SKM-1 (cell line): ENCODE measurements around the gene RAB36.

Experiments
- DNase-seq: peaks from one replicate; lab custom pipeline; 2025; ENCODE audit not compliant: unreplicated experiment; lab: John Stamatoyannopoulos, UW

RAB36 gene

DNA sequence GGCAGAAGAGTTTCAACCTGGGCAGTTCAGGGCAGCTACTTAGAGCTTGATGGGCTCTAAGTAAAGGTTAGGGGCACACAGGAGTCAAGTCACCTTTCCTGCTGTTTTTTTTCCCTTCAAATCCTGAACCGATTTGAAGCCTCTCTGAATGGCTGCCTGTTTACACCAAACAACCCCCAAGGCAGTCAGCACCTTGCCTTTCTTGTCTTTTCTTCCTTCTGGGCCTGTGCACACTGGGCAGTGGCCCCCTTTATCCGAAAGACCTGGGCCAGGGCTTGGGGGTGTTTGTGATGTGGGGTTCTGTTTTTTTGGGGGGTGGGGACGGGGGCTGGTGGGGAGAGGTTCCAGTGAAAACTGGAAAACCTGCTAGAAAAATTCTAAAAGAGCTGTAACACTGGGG is 7.8 kb upstream of the RAB36 start:
- no peak for DNase-seq

DNA sequence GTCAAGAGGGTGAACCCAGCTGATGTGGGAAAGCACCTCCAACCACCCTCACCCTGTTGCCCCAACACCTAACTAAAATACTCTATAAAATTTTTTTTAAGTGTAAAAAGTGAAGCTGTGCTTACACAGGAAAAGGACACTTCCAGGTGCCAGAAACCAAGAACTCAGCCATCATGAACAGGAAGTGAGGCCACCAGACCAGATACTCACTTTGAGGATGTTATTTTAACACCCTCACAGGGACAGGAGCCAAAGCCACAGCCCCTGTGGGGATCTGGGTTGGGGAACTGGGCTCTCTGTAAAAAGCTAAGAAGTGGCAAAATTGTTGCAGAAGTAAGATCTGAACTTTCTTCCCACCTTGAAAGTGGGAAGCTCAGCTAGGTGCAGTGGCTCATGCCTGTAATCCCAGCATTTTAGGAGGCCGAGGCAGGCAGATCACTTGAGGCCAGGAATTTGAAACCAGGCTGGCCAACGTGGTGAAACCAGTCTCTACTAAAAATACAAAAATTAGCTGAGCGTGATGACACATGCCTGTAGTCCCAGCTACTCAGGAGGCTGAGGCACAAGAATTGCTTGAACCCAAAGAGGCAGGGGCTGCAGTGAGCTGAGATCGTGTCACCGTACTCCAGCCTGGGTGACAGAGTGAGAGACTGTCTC is 7.2 kb upstream of the RAB36 start:
- DNase-seq: peak; percentile 76

DNA sequence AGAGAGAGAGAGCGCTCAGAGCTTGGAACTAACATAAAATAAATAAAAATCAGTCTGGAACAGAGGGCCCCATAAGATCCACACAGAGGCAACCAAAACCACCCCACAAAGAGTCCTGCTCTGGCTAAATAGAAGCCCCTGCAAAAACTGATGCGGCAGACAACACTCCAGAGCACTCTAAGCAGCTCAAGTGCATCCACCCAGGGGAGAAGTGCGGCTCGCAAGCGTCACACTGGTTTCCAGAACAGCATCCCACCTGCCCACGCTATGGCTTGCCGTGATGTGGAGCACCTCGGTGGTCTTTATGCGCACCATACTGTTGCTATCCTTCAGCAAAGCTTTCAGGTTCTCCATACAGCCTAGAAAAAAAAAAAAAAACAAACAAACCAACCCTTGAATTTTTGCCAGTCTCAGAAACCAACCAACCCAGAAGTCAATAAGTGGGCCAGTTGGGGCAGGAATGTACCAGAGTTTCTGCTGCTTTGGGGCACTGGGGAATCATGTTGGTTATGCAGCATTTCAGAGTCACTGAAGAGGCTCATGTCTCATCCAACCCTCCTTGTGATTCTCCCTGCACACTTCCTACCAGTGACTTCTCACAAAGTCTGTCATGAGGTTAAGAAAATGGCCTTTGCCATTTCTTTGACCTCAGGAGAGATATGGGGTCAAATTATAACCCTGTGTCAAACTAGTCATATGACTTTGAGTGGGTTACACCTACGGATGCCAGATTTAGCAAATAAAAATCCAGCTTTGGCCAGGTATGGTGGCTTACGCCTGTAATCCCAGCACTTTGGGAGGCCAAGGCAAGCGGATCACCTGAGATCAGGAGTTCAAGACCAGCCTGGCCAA is 6.5 kb upstream of the RAB36 start:
- no peak for DNase-seq

DNA sequence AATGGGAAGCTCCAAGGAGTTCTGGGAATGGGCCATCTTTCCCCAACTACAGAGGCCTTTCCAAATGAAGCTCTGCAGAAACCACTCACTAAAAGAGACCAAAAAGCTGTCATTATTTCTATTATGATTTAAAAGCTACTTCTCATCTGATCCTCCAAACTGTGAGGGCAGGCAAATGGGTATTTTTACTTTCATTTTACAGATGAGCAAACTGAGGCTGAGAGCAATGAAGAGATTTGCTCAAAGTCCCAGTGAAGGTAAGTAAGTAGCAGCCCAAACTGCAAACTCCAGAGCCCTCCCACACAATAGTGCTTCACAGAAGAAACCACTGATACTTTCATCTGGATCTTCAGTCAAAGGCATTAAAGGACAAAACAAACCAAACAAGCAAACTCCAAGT is 4.9 kb upstream of the RAB36 start:
- no peak for DNase-seq

DNA sequence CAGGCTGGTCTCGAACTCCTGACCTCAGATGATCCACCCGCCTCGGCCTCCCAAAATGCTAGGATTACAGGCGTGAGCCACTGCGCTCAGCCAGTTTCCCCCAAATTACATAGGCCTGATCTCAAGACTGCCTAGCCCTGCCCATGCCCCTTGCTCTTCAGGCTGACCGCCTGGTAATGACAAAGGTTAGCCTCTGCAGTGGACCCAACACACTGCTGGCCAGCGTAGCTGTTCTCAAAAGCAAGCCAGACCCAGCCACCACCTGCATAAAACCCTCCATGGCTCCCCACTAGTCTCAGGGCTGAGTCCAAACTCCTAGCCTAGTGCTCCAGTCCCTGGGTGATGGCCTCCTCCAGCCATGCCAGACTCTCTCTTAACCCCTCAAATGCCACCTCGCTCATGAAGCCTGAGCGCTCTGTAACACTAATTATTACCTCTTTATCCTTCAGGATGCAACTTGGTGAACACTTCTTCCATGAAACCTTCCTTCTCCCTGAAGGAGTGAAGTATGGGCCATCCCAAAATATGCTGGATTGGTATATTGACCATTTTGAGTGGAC is 2.7 kb upstream of the RAB36 start:
- DNase-seq: no peak

DNA sequence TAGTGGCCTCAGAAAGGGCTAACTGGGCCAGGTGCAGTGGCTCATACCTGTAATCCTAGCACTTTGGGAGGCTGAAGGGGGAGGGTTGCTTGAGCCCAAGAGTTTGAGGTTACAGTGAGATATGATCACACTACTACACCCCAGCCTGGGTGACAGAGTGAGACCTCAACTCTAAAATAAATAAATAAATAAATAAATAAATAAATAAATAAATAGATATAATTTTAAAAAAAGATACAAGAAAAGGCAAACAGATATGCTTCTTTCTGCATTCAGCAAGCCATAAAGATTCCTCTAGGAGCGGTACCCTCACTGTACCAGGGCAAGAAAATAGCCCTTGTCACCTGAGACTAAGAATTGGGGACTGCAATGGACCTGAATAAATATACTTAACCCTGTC is 2.2 kb upstream of the RAB36 start:
- no peak for DNase-seq

DNA sequence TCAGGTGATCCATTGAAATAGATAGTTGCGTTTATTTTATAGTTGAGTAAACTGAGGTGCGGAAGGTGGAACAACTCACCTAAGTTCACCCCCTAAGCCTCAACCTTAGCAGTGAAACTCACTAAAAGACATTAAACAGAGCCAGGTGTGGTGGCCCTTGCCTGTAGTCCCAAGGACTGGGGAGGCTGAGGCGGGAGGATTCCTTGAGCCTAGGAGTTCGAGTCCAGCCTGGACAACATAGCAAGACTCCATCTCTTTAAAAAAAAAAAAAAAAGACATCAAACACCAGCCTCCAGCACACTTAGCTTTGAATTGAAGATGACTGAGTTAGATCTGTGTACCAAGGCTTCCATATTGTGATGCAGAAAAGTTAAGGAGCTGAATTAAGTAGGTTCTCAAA is 845 bp upstream of the RAB36 start:
- DNase-seq: no peak

DNA sequence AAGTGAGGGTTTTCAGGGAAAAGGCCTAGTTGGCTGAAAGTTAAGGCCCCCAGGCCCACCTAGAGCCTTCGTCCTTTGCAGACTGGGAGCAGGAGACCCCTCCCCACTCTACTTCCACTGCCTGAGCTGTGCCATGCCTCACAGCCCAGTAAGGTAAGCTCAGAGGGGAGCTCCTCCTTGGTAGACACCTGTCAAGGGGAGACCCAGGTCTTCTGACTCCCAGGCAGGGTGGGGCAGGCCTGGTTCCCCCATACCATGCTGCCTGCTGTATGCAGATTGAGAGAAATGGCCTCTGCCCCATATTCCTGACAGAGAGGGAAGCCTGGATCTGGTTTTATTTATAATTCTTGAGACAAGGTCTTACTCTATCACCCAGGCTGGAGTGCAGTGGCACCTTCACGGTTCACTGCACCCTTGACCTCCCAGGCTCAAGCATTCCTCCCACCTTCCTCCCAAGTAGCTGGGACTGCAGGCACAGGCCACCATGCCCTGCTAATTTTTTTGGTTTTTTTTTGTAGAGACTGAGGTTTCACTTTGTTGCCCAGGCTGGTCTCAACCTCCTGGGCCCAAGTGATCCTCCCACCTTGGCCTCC is 697 bp downstream of the RAB36 start:
- DNase-seq: no peak

DNA sequence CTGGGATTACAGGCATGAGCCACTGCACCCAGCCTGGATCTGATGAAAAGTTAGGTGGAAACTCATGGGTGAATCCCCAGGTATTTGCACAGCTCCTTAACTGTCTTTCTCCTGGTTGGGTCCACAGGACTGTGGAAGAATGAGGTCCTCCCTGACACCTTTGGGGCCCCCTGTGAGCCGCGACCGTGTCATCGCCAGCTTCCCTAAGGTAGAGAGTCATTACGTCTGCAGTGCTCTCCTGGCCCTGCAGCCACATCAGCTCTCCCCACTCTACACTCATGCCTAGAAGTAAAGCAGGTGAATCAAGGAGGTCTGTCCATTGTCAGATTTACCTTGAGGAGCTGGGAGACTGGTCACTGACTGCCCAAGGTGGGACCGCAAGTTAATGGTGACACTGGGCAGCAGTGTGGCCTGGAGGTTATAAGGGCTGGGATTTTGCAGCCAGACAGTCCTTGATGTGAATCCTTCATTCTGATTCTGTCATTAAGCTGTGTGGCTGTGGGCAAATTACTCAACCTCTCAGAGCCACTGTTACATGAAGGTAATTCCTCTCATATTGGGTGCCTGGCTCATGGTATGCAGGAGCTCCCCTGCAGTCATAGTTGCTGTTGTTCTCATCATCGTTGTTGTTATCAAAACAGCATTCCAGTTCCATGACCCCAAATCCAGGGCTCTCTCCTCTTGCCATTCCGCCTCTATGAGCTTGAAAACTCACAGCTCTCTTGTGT is 1.4 kb downstream of the RAB36 start:
- no peak for DNase-seq

DNA sequence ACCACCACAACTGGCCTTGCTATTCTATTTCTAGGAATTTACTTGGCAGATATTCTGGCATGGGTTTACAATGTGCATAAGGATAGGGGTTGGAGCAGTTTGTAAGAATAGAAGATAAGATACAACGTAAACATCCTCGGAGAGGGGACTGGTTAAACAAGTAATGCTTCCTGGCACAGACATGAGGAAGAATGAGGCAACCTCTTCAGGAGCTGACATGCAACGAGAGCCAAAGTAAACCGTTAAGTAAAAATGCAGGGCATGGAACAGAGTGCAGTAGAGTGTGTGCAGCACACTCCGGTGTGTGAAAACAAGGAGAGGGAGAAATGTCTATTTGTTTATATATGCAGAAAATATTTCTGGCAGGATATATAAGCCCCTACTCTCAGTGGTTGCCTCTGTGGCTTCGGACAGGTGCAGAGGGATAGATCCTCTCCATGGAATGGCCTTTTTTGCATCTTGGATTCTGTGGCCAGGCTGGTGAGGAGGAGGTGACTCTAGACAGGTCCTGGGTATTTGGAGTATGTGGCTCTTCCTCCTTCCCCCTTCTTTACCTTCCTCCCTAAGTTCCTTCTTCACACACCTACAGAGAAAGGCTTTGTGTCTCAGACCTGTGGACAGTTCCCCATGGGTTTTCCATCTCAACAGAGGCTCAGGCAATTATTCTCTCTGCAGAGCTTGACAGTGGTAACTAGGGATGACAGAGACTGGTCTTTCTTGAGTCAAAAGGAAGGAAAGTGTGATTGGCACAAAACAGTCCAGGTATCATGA is 2.5 kb downstream of the RAB36 start:
- DNase-seq: no peak

DNA sequence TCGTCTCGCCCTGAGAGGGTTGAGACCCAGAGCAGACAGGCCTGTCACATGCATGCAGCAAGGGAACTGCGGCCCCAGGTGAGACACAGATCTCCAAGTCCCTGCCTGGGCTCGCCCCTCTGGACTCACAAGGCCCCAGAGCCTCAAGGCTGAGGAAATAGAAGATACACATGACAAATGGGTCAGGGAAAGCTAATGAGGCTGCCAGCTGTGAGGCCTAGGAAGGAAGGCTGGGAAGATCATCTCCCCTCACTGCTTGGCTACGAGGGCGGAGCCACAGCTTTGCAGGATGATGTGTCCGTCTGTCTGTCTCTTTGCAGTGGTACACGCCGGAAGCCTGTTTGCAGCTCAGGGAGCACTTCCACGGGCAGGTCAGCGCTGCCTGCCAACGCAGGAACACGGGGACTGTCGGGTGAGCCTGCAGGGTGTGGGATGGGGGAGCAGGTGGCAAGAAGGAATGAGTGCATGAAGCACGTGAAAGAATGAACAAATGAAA is 4.5 kb downstream of the RAB36 start:
- DNase-seq: no peak

DNA sequence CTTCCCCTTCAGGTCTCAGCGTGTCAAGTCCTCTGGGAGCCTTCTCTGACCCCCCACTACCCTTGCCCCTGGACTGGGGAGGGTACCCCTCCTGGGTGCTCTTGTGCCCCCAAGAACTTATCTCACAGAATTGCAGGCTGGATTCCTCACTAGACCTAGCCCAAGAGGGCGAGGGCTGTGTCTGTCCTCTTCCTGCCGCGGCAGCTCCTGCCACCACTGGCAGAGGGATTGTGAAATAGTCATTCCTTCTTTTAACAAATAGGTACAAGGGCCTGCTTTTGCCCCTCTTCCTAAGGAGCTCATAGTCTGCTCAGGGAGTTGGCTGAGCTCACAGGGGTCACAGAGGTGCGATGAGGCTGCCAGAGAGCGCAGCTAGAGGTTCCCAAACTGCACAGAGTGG is 5.5 kb downstream of the RAB36 start:
- DNase-seq: no peak

DNA sequence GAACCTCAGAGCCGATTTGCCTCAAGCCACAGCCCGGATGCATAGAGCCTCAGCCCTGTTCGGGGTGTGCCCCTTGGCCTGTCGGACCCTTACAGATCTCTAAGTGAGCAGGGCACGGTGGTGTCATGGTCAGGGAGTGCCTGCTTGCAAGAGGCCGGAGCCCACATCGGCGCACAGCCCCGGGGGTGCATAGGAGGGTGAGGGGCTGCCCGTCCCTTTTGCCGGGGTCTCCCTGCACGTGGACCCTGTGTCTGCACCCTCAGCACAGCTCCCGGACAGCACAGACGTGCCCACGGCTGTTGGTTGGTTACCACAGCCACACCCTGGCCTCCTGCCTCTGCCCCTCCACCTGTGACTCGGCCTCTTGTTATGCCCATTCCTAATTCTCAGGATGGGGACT is 6.5 kb downstream of the RAB36 start:
- no peak for DNase-seq

DNA sequence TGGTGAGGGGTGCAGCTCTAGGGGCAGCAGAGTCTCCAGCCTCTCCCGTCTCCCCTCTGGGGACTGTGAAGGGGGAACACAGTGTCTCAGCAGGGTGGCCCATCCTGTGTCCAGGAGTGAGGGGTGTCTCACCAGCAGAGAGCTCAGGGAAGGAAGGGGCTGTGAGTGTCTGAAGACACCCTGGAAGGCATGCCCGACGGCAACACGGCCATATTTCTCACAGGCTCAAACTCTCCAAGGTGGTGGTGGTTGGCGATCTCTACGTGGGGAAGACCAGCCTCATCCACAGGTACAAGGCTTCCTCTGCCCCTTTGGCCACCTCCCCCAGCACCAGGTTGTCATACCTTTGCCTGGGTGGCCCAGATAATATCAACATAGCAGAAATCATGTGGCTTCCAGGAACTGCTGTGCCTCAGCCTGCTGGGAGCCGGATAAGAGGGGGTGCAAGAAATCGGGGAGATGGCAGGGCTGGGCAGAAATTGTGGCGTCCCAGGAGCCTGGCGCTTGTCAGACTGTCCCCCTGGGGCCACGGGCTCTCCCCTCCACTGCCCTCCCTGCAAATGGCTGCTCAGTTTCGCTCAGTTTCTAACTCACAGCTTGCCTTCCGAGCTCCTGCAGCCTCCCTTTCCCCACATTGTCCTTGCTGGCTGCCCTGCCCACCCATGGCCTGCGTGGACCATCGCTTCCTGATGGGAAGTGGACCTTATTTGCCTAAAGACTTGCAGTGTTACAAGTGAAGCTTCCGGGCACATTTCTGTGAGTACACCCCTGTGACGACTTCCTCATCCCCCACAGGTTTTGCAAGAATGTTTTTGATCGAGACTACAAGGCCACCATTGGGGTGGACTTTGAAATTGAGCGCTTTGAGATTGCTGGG is 7.2 kb downstream of the RAB36 start:
- peak; percentile 47 for DNase-seq

DNA sequence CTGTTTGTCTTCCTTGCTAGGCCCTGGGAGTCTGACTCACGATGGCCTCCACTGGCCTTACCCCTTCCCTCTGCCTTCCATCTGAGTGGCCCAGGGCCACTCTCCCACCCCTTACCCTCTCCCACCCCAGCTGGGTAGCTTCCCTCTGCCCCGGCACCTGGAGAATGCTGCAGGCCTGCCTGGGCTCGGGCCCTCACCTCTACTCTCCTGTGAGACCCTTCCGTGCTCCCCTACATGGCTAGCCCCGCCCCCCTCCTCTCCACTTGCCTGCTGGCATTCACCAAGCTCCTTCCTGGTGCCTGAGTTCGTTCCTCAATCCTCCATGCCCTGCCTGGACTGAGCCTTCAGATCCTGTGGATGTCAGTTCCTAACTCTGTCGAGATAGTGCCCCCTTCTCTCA is 8.7 kb downstream of the RAB36 start:
- DNase-seq: no peak

DNA sequence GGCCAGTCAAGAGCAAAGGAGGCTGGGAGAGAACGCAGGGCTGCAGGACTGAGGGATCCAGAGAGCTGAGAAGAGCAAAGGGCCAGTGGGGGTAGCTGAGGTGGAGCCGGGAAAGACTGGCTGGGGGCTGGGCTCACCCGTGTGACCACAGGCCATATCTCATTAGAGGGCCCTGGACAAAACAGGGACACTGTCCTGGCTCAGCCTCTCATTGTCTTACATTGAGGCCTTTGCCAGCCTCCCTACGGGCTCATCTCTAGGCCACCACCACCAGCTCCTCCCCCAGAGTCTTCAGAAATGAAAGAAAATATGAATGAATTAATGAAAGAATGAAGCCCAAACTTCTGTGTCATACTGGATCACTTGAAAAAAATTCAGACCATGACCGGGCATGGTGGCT is 9.2 kb downstream of the RAB36 start:
- no peak for DNase-seq

DNA sequence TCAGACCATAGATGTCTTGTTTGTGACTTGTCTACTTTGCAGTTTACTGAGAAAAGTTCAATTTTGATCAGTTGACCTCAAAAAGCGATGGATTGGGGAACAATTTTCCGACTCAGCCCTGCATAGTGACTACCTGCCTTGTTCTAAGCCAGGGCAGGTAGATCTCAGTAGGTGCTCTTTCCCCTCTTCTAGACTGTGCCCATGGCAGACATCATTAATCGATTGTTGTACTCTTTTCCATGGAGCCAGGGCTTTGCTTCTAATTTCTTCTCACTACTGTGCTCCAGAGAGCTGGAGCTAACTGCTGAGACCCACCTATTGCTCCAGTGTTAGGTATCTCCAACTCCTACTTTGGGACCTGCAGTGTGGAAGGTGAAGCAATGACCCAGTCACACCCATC is 9.9 kb downstream of the RAB36 start:
- DNase-seq: no peak

DNA sequence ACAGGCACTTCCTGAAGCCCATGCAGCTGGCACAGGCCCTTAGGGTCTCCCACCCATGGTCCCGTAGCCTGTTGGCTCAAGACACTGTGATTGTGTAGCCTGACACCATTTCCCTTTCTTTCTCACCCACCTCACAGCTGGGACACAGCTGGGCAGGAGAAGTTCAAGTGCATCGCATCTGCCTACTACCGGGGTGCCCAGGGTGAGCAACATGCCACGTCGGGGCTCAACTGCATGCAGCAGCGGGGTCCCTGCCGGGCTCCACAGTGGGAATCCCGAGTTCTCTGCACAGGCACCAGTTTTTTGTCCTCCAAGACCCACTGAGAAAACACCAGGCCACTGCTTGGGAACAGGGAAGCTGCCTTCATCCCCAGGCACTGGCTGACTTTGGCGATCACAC is 10.6 kb downstream of the RAB36 start:
- no peak for DNase-seq

DNA sequence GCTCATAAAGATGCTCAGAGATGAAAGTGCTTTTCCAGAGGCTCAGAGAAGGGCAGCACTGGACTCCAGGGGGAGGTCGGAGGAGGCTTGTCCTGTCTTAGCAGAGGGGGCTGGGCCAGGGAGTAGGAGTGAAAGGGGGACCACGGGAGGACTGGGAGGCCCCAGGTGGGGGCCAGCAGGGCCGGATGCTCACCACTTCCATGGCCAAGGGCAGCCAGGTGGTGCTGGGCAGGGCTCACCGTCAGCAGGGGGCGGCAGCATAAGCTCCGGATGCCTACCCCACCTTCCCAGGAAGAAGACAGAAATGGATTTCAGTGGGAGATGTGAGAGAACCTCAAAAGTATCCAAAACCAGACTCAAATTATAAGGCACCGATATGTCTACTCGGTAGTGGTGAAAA is 11.0 kb downstream of the RAB36 start:
- DNase-seq: no peak
